Erythroblast (primary cell): ENCODE results near the gene UBE2L6.

ENCODE experiments used
- GATA1 ChIP-seq: IDR thresholded peaks from 2 replicates; pipeline ENCODE4 v1.6.1; 2011; ENCODE audit warnings: low read depth, mild to moderate bottlenecking, control low read depth, low read length, moderate library complexity
- POLR2A ChIP-seq: IDR thresholded peaks from 2 replicates; pipeline ENCODE4 v1.6.1; 2011; ENCODE audit warnings: mild to moderate bottlenecking, low read length

GRCh38 chr11:57566005-57566904 lies 1.2 kb downstream of the UBE2L6 start:
- TF ChIP-seq POLR2A (no peak), GATA1 (no peak)
